Epidermal melanocyte (primary cell): ENCODE data around the gene SLIT3.
A peak's percentile ranks its signal among the peaks of the same experiment; 100 is the strongest.

Source experiments
- DNase-seq: peaks from one replicate; pipeline ENCODE4 v3.0.0; 2011; ENCODE audit warnings: low spot score; ENCODE audit not compliant: insufficient read length

SLIT3 gene

GRCh38 chr5:168683247-168683926, 617.6 kb downstream of the SLIT3 start:
- DNase-seq: no peak

GRCh38 chr5:168681556-168682183, 619.3 kb downstream of the SLIT3 start:
- DNase-seq: no peak

- no peak for DNase-seq
Observed at GRCh38 chr5:168680395-168680794, 620.5 kb downstream of the SLIT3 start.

GRCh38 chr5:168679515-168679920, 621.4 kb downstream of the SLIT3 start:
- peak; percentile 58 for DNase-seq

- DNase-seq: no peak
Observed at GRCh38 chr5:168676501-168676900, 624.4 kb downstream of the SLIT3 start.

- no peak for DNase-seq
Observed at GRCh38 chr5:168675883-168676408, 625.0 kb downstream of the SLIT3 start.

- no peak for DNase-seq
Observed at GRCh38 chr5:168674893-168675482, 626.0 kb downstream of the SLIT3 start.

GRCh38 chr5:168672888-168673287, 628.1 kb downstream of the SLIT3 start:
- DNase-seq: no peak

- no peak for DNase-seq
Observed at GRCh38 chr5:168672016-168672415, 628.9 kb downstream of the SLIT3 start.

GRCh38 chr5:168670881-168671575, 629.9 kb downstream of the SLIT3 start:
- no peak for DNase-seq

- no peak for DNase-seq
Observed at GRCh38 chr5:168669668-168670378, 631.1 kb downstream of the SLIT3 start.

GRCh38 chr5:168669156-168669555, 631.8 kb downstream of the SLIT3 start:
- no peak for DNase-seq

GRCh38 chr5:168668078-168668477, 632.9 kb downstream of the SLIT3 start:
- DNase-seq: no peak

- DNase-seq: no peak
Observed at GRCh38 chr5:168667301-168667840, 633.6 kb downstream of the SLIT3 start.

- DNase-seq: no peak
Observed at GRCh38 chr5:168666356-168666755, 634.6 kb downstream of the SLIT3 start.

GRCh38 chr5:168663276-168664004, 637.5 kb downstream of the SLIT3 start:
- no peak for DNase-seq

- no peak for DNase-seq
Observed at GRCh38 chr5:168661593-168662485, 639.1 kb downstream of the SLIT3 start.

- no peak for DNase-seq
Observed at GRCh38 chr5:168660691-168661090, 640.2 kb downstream of the SLIT3 start.

- no peak for DNase-seq
Observed at GRCh38 chr5:168659286-168659847, 641.6 kb downstream of the SLIT3 start.
